ENCODE measurements around the gene OR5AL1.
"Not testable (repeated sequence)": the region's sequence is repeated elsewhere in the genome, so short reads cannot be mapped to it uniquely, and the experiment has no call there.

The OR5AL1 gene

GRCh38 chr11:56412396-56412795, at the start of gene OR5AL1:
TSS of gene OR5AL1 (plus strand) at chr11:56412696.
- peaks cover 34% of the 10 kb centered on the region for H3K9me3 Mint-ChIP-seq
- no peaks in the 10 kb centered on the region for H3K36me3 Mint-ChIP-seq (ENCODE audit: low read depth)
- no peaks in the 10 kb centered on the region for H3K4me1 Mint-ChIP-seq (ENCODE audit: low read depth)
- intact Hi-C loops (cut with micrococcal nuclease) = no loop called here
- no peaks in the 10 kb centered on the region for H3K27me3 Mint-ChIP-seq
- H3K27ac Mint-ChIP-seq = no peak within 1 kb of the TSS
- H3K4me3 Mint-ChIP-seq = no peak within 1 kb of the TSS

- Mint-ChIP-seq H3K27ac (no peak within 1 kb of the TSS), H3K4me1 (ENCODE audit: low read depth) (no peaks in the 10 kb centered on the region), H3K4me3 (no peak within 1 kb of the TSS), H3K36me3 (ENCODE audit: low read depth) (no peaks in the 10 kb centered on the region), H3K9me3 (peaks cover 16% of the 10 kb centered on the region), H3K27me3 (no peaks in the 10 kb centered on the region)
- intact Hi-C loops (cut with micrococcal nuclease) = no loop called here
Observed at GRCh38 chr11:56375324-56375723, 37.2 kb upstream of the OR5AL1 start, which contains the start of gene OR8U1. TSS of gene OR8U1 (plus strand) at chr11:56375624. CDS start at chr11:56375624, 0 bp downstream.

GRCh38 chr11:56380120-56380519, 32.4 kb upstream of the OR5AL1 start:
- H3K27me3 Mint-ChIP-seq = no peaks in the 10 kb centered on the region
- no peaks in the 10 kb centered on the region for H3K4me1 Mint-ChIP-seq (ENCODE audit: low read depth)
- H3K9me3 Mint-ChIP-seq = peaks cover 10% of the 10 kb centered on the region
- H3K4me3 Mint-ChIP-seq = no peak overlapping the region
- H3K36me3 Mint-ChIP-seq (ENCODE audit: low read depth) = no peaks in the 10 kb centered on the region
- H3K27ac Mint-ChIP-seq = no peak overlapping the region
- intact Hi-C loops (cut with micrococcal nuclease) = no loop called here

GRCh38 chr11:56394381-56394780, 18.1 kb upstream of the OR5AL1 start:
- intact Hi-C loops (cut with micrococcal nuclease) = no loop called here
- Mint-ChIP-seq H3K4me3 (no peak overlapping the region), H3K9me3 (no peaks in the 10 kb centered on the region), H3K27me3 (no peaks in the 10 kb centered on the region), H3K4me1 (ENCODE audit: low read depth) (no peaks in the 10 kb centered on the region), H3K36me3 (ENCODE audit: low read depth) (no peaks in the 10 kb centered on the region), H3K27ac (no peak overlapping the region)

DNA sequence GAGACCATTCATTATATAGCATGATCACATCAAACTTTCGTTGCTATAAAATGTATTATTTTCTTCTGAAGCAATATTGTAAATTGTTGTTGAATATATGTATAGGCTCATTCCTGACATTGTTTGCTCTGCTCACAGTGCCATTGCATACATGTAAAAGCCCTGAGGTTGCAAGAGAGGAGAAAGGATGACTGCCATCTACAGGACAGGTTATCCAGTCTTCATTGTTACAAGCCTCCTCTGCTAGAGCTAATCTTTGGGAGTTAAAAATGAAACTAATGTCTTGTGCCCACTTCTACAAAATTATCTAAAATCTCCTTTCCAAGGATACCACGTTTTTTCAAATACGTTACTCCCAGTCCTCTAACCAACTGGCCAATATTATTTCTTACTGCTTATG, 16.4 kb upstream of the OR5AL1 start:
- H3K9me3 Mint-ChIP-seq = peaks cover 6% of the 10 kb centered on the region
- H3K4me3 Mint-ChIP-seq = no peak overlapping the region
- H3K27ac Mint-ChIP-seq = no peak overlapping the region
- intact Hi-C loops (cut with micrococcal nuclease) = no loop called here
- no peaks in the 10 kb centered on the region for H3K36me3 Mint-ChIP-seq (ENCODE audit: low read depth)
- H3K4me1 Mint-ChIP-seq (ENCODE audit: low read depth) = no peaks in the 10 kb centered on the region
- H3K27me3 Mint-ChIP-seq = no peaks in the 10 kb centered on the region

GRCh38 chr11:56401858-56402461, 10.5 kb upstream of the OR5AL1 start:
- H3K27me3 Mint-ChIP-seq; H3K4me1 Mint-ChIP-seq (ENCODE audit: low read depth); H3K36me3 Mint-ChIP-seq (ENCODE audit: low read depth); H3K27ac Mint-ChIP-seq; H3K4me3 Mint-ChIP-seq; intact Hi-C loops (cut with micrococcal nuclease): not testable (repeated sequence)
- peaks cover 39% of the 10 kb centered on the region for H3K9me3 Mint-ChIP-seq

DNA sequence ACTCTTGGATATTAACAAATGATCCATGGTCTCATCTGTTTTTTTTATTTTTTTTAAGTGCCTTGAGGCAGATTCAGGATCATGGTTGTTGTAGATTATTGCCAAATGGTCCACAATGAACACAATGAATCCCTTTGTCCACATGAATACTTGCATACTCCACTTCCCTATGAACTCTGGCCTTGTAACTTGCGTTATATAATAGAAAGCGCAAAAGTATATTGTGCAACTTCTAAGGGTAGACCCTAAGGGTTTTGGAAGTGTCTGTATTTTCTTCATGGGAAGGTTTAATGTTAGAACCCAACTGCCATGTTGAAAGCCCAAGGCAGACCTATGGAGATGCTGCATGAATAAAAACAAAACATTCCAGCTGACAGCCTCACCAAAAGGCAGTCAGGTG, 8.1 kb upstream of the OR5AL1 start:
- Mint-ChIP-seq H3K9me3 (peaks cover 64% of the 10 kb centered on the region), H3K4me1 (ENCODE audit: low read depth) (no peaks in the 10 kb centered on the region), H3K27me3 (no peaks in the 10 kb centered on the region), H3K36me3 (ENCODE audit: low read depth) (no peaks in the 10 kb centered on the region), H3K4me3 (no peak overlapping the region), H3K27ac (no peak overlapping the region)
- intact Hi-C loops (cut with micrococcal nuclease) = no loop called here

DNA sequence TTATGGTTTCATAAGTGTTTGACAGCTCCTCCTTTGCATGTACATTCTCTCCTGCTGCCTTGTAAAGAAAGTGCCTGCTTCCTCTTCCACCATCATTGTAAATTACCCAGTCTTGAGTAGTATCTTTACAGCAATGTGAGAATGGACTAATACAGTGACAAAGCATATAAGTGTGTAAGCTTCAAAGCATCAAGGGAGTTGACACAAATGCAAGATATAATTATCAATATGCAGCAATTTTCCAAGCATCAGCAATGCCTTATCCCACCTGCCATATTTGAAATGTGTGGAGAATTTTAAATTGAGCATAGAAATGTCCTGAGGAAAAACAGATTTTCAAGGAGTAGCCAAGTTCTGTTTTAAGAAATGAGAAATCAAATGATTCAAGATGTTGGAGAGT, 1.7 kb upstream of the OR5AL1 start:
- peaks cover 44% of the 10 kb centered on the region for H3K9me3 Mint-ChIP-seq
- H3K36me3 Mint-ChIP-seq (ENCODE audit: low read depth) = no peaks in the 10 kb centered on the region
- H3K27ac Mint-ChIP-seq = no peak overlapping the region
- H3K27me3 Mint-ChIP-seq = no peaks in the 10 kb centered on the region
- no peaks in the 10 kb centered on the region for H3K4me1 Mint-ChIP-seq (ENCODE audit: low read depth)
- no peak overlapping the region for H3K4me3 Mint-ChIP-seq
- intact Hi-C loops (cut with micrococcal nuclease) = no loop called here

- no peaks in the 10 kb centered on the region for H3K4me1 Mint-ChIP-seq (ENCODE audit: low read depth)
- H3K27me3 Mint-ChIP-seq = no peaks in the 10 kb centered on the region
- H3K27ac Mint-ChIP-seq = no peak overlapping the region
- no peaks in the 10 kb centered on the region for H3K36me3 Mint-ChIP-seq (ENCODE audit: low read depth)
- no peak overlapping the region for H3K4me3 Mint-ChIP-seq
- H3K9me3 Mint-ChIP-seq = no peaks in the 10 kb centered on the region
- intact Hi-C loops (cut with micrococcal nuclease) = no loop called here
Observed at GRCh38 chr11:56453521-56453920, 41.0 kb downstream of the OR5AL1 start.

- Mint-ChIP-seq H3K9me3 (no peaks in the 10 kb centered on the region), H3K27ac (no peak overlapping the region), H3K27me3 (no peaks in the 10 kb centered on the region), H3K4me3 (no peak overlapping the region), H3K36me3 (ENCODE audit: low read depth) (no peaks in the 10 kb centered on the region), H3K4me1 (ENCODE audit: low read depth) (no peaks in the 10 kb centered on the region)
- intact Hi-C loops (cut with micrococcal nuclease) = no loop called here
Observed at GRCh38 chr11:56457076-56457475, 44.6 kb downstream of the OR5AL1 start.
